HG02938 (cell line): ENCODE data around the gene CCN5.
"Not testable (repeated sequence)": the region's sequence is repeated elsewhere in the genome, so short reads cannot be mapped to it uniquely, and the experiment has no call there.

Experiments used
- ATAC-seq: cut with Tn5 transposase; IDR thresholded peaks from one replicate; pipeline ENCODE4 v1.9.1; 2021; ENCODE audit warnings: mild to moderate bottlenecking, moderate library complexity; ENCODE audit not compliant: unreplicated experiment

Gene CCN5

GRCh38 chr20:44756011-44756688 is 41.0 kb downstream of the CCN5 start:
- ATAC-seq, result no peak

GRCh38 chr20:44756956-44757355 is 41.8 kb downstream of the CCN5 start:
- ATAC-seq, result no peak

- ATAC-seq, result no peak
Measured at GRCh38 chr20:44758247-44759101, 43.3 kb downstream of the CCN5 start.

DNA sequence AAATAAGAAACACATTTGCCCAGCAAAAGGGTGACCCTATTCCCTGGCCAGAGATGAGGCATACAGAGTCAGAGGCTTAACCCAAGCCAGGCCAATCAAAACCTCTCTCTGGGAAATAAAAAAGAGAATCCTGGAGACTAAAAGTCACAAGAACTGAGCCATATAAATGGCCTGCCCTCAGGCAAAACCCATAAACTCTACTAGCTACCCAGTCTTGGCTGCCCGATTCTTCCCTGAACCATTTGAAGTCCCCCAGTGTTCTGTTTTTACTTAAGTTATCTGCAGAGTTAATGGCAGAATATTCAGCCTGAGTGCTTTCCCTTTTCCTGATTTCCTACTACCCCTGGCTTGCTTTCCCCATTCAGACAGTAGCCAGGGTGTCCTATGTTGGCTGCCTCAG is 44.4 kb downstream of the CCN5 start:
- ATAC-seq, result no peak

- no peak for ATAC-seq
Measured at GRCh38 chr20:44761423-44761822, 46.3 kb downstream of the CCN5 start.

DNA sequence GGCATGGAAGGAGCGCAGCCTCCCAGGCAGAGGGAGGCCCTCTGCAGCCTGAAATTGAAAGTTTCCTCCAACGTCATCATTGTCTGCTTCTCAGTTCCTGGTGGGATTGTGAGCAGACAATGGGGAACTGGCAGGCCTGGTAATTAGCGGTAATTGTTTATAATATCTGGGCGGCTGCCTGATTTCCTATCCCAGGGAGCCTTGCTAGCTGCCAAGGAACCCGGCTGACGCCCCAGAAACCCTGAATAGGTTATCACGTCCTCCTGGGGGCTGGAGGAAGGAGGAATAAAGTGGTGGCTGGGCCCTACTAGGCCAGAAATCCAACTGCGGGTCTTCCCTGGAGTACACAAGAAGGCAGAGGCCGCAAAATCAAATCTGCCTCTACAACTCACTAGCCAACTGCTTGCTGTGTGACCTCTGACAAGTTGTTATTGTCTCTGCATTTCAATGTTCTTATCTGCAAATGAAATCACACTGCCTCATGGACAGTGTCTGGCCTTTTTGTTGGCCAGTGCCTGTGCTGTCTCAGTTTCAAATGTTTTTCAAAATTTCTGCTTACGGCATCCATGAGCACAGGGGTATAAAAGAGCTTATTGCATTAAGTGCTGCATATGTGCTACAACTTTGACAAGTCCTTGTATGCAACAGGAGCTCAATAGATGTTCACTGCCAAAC is 47.4 kb downstream of the CCN5 start:
- no peak for ATAC-seq

- not testable (repeated sequence) for ATAC-seq
Measured at GRCh38 chr20:44763798-44764197, 48.6 kb downstream of the CCN5 start.

GRCh38 chr20:44765091-44765490 is 49.9 kb downstream of the CCN5 start:
- ATAC-seq, result no peak

- no peak for ATAC-seq
Measured at GRCh38 chr20:44765701-44766347, 50.7 kb downstream of the CCN5 start.

DNA sequence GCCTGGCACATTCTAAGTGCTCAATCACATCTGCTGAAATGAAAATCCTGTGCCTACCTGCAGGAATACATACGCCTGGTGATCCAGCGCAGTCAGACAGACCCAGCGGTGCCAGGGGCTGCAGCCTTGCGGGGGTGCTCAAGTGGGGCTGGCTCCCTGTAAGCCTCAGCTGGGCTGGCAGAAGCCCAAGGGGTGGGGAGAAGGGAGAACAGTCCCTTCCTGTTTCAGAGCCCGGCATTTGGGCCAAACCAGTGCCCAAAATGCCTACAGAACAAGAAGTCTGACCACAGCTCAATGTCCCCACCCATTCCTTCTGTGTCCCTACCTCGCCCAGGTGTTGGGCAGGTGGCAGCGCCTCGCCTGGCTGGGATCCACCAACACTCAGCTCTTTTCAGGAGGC is 53.1 kb downstream of the CCN5 start:
- no peak for ATAC-seq

- no peak for ATAC-seq
Measured at GRCh38 chr20:44768854-44769480, 53.8 kb downstream of the CCN5 start.

DNA sequence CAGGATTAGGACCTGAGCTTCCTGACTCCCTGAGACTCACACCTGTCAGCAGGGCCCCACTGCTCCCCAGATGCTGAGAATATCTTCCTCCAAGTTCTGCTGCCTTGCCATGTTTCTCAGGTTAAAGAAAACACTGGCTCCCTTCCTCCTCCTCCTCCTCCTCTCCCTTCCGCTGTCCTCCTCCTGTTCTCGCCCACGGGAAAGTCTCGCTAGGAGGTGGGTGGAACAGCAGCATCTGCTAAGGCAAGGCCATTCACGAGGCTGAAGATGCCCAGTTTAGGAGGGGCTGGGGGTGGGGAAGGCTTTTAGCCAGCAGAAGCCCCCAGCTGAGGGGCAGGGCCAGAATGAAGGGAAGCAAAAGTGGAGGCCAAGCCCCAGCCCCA is 54.3 kb downstream of the CCN5 start:
- ATAC-seq, result no peak

GRCh38 chr20:44770484-44771171 is 55.5 kb downstream of the CCN5 start:
- ATAC-seq, result no peak

DNA sequence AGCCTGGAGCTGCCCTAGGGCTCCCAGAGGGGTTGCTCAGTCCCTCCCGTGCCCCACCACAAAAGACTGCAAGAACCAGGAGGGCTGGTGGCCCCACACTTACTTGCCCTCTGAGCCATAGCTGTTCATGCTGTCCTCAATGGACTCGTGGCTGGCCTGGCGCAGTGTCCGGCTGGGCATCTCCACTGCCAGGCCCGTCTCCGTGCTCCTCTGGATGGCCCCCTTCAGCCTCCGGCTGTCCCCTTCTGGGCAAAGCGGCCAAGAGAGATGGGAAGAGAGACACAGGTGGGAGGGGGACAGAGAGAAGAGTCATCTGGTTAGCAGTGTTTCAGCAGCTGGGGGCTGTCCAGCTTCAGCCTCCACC is 56.0 kb downstream of the CCN5 start:
- no peak for ATAC-seq

DNA sequence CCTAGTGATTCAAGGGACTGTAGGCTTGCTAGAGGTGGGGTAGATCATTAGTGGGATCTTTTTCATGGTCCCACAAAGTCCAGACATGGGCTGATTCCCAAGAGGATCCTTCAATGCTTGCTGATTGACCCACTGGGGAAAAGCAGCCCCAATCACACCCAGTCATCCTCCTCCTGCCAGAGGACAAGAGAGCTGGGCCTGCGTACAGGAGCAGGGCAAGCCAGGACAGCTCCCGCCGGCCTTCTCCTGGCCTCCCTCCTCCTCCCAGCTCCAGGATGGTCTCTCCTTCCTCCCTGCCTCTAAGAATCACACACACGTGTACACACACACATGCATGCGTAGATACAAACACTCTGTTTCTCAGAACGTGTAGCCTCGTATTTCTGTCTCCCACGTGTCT is 57.5 kb downstream of the CCN5 start:
- ATAC-seq, result no peak

GRCh38 chr20:44773070-44773829 is 58.1 kb downstream of the CCN5 start:
- no peak for ATAC-seq

DNA sequence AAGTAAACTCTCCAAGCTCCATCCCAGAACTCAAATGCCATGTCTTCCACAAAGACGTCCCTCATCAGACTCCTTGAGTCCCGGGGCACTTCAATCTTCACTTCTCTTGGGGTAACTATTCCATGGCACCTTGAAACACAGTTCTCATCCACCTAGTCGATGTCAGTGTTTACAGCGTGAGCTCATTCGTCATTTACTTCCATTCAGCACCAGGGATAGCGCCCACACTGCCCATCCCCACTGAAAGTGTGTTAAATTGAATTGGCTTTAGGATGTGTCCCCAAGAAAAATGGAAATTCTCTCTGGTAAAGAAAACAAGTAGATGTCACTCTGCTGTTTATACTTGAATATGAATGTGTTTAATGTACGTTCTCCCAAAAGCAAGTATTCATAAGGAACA is 61.8 kb downstream of the CCN5 start:
- no peak for ATAC-seq
